Forelimb muscle (tissue), 1 donor: ENCODE results near the gene TMEM204. TPM values are rescaled to one million over a fixed set of nuclear protein-coding genes. Genes with fewer than 3 reads are reported as not detected.

Experiments used
- DNase-seq: peaks from one replicate; pipeline ENCODE4 v3.0.0-alpha.2; 2013; ENCODE audit warnings: low read depth
- polyA plus RNA-seq: library from polyadenylated mRNA; unstranded; fragments of 120-200 nt; gene quantifications from one replicate; pipeline ENCODE4 v1.2.1, GENCODE V29; 2013; ENCODE audit not compliant: insufficient read length

TMEM204 gene
- polyA plus RNA-seq, 1 donor, result 12.3 TPM

DNA sequence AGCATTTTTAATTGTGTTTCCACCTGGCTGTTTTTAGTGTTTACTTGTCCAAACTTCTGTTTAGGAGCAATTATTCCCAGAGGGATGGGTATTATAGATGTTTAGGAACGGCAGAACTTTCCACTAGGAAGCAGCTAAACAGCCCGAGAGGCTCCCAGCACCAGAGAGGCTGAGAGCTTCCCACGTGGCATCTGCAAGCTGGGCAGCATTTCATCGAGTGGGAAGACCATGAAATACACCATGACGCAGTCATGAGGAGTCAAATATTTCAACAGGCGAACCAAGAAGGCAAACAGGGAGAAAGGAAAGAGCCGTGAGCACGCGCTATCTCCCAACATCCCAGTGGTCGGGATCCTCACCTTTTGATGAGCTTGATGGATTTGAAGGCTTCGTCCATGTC is 24.1 kb downstream of the TMEM204 start:
- no peak for DNase-seq

DNA sequence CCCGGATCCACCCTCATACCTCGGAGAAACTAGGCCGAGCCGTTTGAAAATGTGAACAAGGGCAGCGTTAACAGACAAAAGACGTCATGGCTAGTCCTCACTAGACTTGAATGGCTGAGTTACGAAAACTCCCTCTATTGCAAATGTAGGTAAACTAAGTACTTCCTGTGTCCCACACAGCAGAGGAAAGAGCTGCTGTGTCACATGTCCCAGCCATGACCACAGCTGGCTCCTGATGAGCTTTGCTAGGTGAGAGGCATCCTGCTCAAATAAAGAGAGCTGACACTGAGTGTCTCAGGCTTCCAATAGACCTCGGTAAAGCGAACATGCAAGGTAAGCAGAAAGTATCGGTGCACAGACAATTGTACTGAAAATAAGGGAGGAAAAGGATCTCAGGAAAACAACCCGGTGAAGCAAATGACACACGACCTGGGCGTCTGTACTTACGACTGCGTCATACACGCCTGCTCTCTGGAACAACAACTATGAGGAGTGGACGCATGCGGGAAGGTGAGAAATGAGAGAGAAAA is 26.0 kb downstream of the TMEM204 start:
- no peak for DNase-seq

DNA sequence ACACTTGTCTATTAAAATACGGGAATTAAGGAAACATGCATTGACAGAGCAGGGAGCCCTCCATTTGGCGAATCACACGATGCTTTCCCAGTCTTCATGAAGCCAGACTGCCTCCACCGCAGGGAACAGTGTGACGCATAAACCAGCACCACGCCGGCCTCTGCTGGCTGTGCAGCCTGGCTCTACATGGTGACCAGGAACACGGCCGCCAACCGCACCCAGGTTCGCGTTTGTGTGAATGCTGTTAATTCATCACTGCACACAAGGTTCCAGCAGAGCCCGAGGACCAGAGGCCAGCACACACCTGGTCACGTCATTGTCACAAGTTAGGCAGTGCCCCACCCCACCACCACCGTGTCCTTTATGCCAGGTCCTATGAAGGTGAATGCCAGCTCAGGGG is 26.7 kb downstream of the TMEM204 start:
- no peak for DNase-seq

DNA sequence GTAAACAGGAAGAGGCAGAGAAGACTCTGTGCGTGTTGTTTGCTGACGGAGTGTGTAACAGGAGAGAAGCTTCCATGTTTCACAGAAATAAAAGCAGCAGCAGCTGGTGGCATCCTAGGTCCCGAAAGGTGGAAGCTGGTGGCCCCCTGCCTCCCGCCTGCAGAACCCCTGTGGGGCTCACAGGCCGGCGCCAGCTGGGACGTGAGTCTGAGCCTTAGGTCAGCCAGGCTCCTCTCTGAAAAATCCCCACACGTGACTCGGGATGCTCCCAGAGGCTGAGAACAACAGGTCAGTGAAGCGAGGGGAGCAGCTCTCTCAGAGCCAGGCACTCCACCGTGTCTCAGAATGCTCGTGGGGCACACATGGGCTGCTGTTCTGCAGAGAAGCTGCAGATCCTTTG is 27.4 kb downstream of the TMEM204 start:
- DNase-seq, result no peak

DNA sequence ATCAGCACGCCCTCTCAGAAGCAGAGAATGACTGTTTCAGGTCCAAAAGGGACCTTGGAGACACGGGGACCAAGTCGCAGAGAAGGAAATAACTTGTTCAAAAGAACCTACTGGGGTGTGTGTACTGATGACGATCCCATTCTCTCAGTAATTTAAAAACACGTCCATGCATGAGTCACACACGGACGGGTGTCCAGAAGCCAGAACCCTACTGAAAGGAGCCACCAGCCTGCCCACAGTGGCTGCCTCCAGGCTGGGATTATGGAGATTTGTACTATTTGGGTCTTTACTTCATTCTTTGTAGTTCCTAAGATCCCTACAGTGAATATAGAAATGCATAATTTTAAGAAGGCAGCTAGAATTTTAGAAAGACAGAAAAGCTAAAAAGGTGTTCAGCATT is 27.8 kb downstream of the TMEM204 start:
- DNase-seq, result no peak

DNA sequence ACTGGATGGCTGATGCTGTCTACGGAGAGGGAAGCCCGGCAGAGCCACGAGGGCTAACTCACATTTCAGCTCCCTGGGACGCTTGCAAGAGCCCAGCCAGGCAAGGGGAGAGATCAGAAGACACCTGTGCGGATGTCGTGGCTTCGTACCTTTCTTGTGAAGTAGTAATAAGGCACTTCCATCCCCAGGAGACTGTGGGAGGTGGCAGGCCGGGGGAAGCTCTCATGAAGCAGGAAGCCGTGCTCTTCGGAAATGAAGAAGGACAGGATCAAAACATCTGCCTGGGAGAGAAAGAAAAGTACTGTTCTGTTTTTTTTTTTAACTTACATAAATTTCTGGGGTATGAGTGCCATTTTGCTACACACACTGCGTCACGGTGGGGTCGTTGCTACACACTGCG is 28.4 kb downstream of the TMEM204 start:
- no peak for DNase-seq

DNA sequence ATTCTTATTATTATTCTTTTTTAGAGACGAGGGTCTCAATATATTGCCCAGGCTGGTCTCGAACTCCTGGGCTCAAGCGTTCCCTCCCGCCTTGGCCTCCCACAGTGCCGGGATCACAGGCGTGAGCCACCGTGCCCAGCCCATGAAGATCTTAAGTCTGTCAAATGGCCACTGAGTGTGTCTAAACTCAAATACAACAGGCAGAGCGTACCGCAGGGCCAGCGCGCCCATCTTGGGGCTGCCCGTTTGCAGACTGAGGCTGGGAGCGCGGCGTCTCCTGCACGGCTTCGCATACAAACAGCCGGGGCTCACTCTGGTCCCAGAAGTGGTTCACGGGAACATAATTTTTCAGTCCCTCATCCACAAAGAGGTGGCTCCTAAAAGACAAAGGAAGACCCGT is 30.3 kb downstream of the TMEM204 start:
- no peak for DNase-seq

DNA sequence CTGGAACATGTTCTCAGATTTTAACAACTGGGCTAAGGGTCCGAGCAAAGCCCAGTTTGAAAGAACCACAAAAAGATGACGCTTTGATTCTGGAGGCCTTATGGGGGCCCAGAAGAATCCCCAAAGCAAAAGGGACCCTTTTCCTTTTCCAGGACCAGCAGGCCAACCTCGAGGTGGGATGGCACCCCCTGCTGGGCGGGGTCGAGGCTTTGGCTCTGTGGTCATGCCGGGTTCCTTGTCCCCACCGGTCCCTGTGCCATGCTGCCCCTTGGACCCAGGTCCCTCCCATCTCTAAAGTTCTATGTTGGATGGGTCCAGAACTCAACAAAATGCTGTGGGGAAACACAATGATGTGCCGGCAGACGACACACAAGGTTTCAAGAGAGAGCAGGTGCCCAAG is 30.9 kb downstream of the TMEM204 start:
- no peak for DNase-seq

DNA sequence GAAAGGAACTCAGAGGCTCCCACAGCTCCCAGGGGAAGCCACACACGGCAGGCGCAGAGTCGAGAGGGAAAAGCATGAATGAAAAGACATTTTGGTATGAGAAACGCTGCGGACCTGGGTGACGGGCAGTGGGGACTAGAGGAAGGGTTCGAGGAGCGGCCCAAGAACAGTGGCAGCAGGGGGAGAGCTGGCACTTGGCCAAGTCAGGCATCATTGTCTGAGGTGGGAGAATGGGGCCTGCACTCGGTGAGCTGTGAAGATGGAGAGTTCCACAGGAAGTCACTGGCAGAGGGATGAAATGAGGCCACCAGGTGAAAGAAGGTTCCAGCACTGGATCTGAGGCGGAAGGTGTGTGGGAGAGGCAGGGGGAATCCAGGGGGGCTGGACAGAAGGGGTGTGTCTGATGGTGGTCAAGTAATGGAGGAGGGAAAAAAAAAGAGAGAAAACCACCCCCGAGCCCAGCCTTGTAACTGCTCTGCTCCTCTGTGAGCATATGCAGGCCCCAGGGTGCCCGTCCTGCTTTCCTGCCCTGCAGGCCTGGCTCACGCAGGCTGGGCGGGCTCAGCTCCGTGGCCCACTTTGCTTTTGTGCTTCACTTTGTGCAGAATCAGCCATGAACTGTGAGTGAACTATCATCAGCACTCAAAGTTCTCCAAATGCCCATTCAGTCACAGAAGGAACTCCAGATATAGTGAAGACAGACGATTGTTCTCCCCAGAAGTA is 31.8 kb downstream of the TMEM204 start:
- no peak for DNase-seq

DNA sequence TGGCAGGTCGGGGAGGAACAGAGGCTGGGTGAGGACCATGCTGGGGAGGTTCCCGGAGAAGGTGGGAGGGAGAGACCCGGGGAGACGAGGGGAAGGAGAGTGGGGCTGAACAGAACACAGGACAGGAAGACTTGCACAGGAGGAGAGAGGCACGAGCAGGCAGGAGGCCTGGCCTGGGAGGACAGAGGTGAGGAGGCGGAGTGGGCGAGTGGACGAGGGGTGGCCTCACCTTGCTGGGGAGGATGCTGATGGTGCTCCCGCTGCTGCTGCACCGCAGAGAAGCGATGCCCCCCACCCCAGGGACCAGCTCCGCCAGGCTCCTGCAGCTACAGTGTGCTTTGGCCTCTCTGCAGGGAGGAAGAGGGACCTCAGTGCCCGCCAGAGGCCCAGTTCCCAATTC is 34.5 kb downstream of the TMEM204 start:
- DNase-seq, result no peak

DNA sequence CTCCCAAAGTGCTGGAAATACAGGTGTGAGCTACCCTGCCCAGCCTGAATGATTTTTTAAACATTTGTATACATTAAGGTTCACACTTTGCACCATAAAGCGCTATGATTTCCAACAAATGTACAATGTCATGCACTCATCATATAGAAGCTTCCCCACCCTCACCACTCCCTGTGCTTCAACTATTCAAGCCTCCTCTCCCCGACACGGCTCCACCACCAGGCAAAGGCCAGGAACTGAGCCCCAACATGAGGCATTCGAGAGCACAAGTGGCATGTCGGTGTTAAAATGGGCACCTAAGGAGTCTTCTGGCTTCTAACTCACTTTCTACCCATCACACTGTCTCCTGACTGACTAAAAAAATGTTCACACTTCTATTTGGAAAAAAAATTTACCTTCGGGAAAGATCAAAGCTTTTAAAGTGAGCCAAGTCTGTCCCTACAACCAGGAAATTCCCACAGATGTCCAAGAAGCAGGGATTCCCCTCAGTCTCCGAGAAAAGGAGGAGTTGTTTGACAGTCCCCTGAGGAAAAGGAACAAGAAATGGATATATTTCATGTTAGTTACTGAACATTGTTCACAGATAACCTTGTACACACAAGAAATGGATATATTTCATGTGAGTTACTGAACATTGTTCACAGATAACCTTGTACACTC is 37.7 kb downstream of the TMEM204 start:
- no peak for DNase-seq

DNA sequence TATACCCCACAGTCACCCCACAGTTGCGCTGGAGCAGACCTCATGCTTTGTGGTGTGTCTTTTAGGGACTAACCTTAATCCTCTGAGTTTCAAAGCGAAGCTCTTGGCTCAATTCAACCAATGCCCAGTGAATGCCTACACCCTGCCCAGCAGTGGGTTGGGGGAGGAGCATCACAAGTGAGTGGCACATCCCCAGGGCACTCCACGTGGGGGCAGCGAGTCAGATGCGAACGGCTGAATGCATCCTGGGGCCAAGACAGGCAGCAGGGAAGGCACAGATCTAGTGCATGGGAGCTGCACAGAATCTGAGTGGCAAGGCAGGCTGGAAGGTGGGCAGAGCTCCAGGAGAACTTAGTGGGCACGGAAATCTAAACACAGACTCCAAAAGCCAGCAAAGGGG is 39.2 kb downstream of the TMEM204 start:
- DNase-seq, result no peak

DNA sequence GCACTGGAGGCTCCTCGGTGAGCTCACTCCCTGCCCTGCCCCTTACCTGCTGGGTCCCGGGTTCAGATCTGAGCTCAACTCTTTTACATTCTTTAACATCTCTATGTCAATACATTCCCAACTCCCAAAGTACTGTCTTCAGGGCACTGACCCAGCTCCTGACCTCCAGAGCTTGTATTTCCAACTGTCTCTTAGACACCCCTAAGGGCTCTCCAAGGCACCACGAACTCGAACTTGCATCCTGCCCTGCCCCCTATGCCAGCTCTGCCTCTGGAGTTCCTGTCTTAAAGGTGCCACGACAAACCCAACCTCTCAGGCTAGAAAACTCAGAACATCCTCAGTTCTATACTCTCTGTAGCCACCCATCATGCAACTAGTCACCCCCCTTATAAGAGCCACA is 39.8 kb downstream of the TMEM204 start:
- no peak for DNase-seq

DNA sequence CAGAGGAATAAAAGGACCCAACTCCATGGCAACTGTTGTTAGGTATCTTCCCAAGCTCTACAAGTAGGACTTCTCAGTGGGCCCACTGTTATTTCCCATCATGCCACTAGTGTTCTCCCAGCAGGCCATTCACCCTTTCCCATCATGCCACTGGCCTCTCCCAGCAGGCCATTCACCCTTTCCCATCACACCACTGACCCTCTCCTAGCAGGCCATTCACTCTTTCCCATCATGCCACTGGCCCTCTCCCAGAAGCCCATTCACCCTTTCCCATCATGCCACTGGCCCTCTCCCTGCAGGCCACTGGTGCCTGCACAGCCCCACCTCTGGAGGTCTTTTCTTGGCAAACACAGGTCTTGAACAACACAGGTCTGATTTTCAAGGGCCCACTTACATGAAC is 42.1 kb downstream of the TMEM204 start:
- no peak for DNase-seq

DNA sequence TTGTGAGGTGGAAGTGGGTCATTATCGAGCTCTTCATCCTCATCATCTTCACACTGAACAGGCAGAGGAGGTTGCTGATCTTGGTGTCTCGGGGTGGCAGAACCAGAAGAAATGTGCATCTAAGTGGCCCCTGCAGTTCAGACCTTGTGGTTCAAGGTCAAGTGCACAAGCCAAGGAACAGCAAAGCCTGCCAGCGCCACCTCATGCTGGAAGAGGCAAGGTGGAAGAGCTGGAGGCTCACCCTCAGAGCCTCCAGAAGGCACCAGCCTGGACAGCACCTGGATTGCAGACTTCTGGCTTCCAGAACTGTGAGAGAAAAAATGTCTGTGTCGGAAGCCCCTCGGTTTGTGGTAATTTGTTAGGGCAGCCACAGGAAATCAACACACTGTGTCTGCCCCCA is 45.7 kb downstream of the TMEM204 start:
- DNase-seq, result no peak

DNA sequence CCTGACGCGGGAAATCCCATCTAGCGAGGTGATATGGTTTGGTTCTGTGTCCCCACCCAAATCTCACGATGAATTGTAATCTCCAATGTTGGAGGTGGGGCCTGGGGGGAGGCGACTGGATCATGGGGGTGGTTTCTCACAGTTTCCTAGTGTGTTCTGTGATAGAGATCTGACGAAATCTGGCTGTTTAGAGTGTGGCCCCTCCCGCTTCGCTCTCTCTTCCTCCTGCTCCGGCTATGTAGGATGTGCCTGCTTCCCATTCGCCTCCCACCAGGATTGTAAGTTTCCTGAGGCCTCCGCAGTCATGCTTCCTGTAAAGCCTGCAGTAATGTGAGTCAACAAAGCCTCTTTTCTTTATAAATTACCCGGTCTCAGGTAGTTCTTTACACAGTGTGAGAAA is 46.8 kb downstream of the TMEM204 start:
- DNase-seq, result no peak

DNA sequence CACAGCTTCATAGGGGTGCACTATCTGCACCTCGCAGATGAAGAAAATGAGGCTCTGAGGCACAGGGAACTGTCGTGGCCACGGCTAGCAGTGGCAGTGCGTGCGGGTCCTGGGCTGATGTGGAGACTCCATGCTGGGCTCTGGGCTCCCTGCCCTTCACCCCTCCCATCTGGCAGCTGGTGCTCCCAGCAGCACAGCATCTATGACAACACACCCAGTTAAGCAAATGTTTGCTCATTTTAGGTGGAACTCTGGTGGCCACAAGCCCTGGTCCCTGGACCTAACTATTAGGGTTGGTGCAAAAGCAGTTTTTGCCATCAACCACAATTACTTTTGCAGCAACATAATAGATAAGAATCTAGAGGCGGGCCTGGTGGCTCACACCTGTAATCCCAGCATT is 47.5 kb downstream of the TMEM204 start:
- no peak for DNase-seq

DNA sequence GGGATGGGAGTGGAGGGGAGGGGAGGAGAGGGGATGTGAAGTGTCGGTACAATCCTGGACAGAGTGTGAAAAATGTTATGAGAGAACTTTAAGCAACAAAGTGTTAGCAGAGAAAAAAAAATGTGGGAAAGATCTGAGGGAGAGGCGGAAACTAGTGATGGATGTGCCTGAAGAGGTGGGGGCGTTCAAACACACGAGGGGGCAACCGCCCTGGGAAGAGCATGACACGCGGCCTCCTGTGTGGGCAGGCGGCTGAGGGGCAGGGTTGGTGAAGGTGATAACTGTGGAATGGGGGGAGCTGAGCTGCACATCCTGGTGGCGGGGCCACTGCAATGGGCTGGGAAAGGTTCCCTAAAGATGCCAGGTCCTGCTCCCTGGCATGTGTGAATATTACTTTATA is 48.3 kb downstream of the TMEM204 start:
- DNase-seq, result no peak

DNA sequence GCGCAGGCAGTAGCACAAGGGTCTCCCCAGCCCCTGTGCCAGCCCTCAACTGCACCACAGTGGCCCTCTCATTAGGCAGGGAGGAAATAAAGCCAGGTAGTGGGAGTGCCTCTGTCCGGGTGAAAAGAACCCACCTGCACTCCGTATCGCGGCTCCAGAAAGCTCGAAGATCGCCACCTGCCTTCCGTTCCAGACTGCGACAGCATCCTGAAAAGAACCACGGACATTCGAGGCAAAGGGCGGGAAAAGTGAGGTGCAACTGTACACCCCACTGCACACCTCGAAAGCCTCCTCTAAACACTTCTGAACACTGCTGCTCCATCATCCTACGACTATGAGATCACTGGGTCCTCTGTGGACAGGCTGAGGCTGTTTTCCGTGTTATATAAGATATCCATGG is 49.7 kb downstream of the TMEM204 start:
- DNase-seq, result no peak

DNA sequence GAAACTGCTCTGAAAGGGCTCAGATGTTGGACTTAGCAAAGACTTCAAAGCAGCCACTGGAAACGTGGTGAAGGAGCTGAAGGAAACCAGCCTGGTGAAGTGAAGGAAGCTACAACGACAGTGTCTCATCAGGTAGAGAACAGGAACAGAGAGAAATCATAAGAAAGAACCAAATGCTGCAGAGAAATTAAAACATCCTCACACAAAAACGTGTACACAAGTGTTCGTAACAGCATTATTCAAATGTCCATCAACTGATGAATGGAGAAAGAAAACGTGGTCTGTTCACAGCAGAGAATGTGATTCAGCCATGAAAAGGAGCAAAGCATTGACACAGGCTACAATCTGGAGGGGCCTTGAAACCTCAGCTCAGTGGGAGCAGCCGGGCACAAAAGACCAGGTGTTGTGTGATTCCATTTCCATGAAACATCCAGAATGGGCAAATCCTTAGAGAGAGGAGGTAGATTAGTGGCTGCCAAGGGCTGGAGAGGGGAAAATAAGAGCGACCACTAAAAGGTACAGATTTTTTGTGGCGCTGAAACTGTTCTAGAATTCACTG is 51.5 kb downstream of the TMEM204 start:
- no peak for DNase-seq

DNA sequence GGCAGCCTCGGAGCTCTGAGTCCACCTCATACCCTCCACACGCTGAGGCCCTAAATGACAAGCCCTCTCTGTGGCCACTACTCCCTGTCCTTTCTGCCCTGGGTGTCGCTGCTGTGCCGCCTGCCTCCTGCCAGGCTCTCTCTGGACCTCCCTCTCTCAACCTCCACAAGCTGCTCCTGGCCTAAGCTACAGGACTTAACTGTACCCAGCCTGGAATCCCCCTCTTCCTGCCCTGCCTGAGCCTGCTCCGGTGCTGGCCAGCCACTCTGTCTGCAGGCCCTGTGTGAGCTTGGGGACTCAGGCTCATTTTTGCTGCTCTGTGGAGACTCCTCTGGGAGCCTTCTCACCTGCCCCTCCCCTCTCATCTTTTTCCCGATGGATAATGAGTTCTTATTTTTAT is 56.9 kb downstream of the TMEM204 start:
- DNase-seq, result no peak

DNA sequence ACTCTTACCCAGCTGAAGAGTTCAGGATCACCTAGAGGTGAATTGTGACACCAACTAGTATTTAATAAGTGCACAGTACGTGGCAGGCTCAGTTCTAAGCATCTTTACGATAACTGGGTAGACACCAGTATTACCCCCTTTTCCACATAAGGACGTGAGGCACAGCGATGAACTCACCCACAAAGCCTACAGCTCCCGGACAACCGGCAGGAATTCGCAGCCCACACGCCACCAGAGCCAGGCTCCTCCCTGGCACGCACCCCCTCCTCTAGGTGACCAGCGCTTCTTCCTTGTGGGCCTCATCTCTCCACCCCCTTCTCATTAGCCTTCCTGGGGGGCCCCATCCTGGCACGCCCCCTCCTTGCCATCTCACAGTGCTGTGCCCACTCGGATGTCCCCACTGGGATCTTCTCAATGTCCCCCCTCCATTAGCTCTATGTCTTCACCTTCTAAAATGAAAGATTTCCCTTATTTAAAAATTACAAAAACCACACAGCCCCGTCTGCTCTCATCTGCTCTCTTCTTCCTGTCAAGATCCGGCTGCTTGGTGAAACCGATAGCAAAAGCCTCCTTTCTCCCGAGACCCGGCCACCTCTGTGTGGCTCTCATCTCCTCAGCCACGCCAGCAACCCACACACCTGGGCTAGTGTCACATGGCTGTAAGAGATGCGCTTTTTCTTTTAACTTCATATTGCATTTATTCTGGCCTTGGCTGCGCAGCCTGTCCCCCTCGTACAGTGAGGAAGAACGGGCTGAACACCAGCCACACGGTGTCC is 57.7 kb downstream of the TMEM204 start:
- DNase-seq, result no peak
